HG03103 (cell line): ENCODE data around the gene PARD3.
"Not testable (repeated sequence)": the region's sequence is repeated elsewhere in the genome, so short reads cannot be mapped to it uniquely, and the experiment has no call there.

ENCODE experiments used
- ATAC-seq: cut with Tn5 transposase; IDR thresholded peaks from one replicate; pipeline ENCODE4 v1.9.1; 2021; ENCODE audit warnings: low read depth; ENCODE audit not compliant: unreplicated experiment

The PARD3 gene

DNA sequence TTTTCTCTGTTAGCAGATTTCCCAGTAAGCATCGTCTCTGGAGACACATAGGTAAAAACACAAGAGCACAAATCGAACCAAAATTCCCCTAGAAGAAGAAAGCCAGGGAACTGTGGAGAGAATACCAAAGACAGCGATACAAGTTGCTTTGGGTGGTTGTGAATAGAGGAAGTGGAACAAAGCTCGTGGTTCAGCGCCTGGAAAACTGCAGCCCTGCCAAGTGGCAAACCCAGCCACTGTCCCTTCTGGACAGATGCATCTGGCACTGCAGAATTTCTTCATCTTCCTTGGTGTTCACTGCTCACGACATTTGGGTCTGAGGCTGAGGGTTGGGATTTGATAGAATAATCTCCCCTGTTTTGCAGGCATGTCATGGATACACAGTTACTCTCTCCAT, 733.8 kb downstream of the PARD3 start:
- no peak for ATAC-seq

DNA sequence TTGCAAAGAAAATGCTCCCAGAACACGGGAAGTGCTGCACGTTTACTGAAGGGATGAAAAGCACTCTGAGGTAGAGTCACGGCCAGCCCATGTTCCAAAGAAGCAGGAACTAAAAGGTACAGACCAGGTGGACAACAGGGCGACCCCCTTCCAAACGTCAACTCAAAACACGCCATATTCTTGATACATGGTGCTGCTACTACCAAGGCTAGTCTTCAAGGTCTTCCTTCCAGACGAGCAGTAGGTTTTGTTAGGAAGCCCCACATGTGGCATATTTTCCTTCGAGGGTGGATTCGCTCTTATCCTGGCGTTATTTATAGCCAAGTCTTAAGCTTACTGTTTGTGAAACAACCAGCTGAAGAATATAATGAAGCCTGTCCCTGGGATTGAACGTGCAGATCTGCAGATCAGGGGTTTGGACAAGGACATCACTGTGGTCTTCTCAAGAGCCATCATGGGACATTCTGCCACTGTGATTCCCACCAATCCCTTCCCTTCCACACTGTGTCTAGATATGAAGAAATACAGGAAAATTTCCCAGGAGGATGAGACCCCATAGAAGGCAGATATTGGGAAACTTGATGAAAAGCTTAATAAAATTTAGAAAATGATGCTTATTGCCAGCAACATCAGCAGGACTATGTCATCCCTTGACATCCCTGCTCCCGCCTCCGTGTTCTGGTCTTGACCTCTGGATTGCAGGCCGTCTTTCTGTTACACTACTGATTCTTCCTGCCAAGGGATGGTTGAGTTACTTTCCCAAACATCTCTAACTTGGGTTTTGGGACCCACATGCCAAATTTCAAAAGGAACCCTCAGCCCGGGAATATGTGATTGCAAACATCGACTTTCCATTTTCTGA, 734.4 kb downstream of the PARD3 start:
- no peak for ATAC-seq

GRCh38 chr10:34079702-34080484, 735.2 kb downstream of the PARD3 start:
- no peak for ATAC-seq

DNA sequence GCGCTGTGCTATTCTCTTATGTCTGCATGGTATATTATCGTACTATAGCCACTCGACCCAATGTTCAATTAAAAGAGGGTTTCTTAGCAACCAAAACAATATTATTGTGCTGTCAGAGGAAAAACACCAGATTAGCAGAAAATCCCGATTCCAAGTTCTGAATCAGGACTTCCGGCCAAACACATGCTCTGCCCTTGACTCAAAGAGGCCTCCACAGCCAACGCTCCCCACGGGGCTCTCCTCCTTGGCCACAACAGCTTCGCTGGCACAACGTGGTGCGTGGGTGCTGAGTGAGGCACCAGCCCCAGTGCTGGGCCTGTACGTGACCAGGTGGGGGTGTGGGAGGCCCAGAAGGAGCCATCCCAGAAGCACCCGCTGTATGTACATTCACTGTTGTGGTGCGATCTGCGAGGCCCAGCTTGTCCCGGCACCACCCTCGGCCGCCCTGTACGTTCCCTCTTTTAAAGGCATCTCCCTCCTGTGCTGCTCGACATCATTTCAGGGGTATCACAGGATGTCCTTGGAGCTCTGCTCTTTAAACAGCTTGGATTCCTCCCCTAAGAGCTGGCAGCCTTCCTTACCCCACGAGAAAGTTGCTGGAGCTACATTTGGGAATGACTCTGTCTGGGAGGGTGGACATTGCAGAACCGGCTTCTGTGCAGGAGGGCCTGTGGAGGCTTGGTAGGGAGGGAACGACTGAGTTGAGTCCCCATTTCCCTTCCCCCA, 736.2 kb downstream of the PARD3 start:
- ATAC-seq: no peak

GRCh38 chr10:34078017-34078744, 736.9 kb downstream of the PARD3 start:
- ATAC-seq: no peak

- ATAC-seq: no peak
These were observed 738.7 kb downstream of the PARD3 start for GRCh38 chr10:34076443-34076842.

DNA sequence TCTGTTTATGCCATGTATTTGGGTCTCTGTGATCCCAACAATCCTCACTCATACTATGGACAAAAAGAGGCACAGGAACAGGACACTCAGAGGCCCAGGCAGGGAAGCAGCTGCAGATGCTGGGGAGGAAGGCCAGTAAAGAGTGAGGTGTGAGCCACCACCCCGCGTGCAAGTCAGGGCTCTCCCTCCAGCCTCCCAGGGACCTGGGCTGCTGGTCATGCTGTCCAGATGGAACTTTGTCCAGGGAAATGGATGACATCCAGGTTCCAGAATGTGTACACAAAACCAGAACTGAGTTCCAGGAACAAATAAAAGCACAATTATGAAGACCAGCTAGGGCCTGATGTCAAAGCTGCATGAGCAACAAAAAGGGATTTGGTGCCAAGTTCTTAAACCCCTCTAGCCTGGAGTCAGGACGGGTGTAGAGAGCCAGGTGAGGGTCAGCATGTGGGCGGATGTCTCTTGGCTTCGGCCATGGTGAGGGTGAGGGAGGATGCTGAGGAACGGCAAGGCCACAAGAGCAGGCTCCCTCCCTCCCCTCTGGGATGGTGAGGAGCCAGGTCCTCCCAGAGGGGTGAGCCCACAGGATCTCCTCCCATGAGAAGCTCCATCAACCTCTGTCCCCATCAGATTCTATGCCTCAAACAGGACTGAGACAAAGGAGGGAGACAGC, 739.7 kb downstream of the PARD3 start:
- no peak for ATAC-seq

DNA sequence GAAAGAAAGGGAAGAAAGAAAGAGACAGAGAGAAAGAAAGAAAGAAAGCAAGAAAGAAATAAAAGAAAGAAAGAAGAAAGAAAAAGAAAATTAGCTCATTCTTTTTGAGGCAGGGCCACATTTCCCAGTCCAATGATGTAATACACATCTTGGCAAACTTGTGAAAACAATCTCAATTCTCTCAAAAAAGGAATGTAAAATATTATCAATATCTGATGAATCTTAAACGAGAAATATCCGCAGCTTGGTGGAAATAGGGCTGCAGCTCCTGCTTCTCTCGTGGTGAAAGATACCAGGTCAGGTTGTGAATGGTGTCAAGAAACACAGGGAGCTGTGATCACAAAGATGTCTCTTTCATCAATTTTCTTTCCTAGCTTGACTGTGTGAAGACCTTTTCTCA, 741.0 kb downstream of the PARD3 start:
- no peak for ATAC-seq

DNA sequence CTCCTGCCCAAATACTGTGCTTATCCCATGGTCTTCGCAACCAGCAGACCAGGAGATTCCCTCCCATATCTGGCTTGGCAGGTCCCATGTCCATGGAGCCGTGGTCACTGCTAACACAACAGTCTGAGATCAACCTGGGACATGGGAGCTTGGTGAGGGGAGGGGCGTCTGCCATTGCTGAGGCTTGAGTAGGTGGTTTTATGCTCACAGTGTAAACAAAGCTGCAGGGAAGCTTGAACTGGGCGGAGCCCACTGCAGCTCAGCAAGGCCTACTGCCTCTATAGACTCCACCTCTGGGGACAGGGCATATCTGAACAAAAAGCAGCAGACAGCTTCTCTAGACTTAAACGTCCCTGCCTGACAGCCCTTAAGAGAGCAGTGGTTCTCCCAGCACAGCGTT, 747.4 kb downstream of the PARD3 start:
- ATAC-seq: not testable (repeated sequence)

DNA sequence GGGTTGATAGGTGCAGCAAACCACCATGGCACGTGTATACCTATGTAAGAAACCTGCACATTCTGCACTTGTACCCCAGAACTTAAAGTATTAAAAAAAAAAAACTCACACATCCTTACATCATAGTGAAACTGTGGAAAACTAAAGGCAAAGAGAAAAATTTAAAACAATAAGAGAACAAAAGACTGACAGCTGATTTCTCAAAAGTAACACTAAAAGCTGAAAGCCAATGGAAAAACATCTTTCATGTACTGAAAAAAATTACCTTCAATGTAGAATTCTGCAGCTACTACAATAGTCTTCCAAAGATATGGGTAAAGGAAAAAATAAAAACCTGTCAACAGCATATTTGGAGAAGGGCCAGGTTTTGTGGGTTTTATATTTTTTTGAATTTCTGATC, 751.5 kb downstream of the PARD3 start:
- ATAC-seq: no peak

GRCh38 chr10:34061841-34062240, 753.3 kb downstream of the PARD3 start:
- ATAC-seq: no peak
